DOHH2 (cell line): ENCODE results near the gene SLC4A2.

Experiments
- CTCF ChIP-seq: fragments of 200-600 bp; sonication (generic); IDR thresholded peaks from one replicate; pipeline ENCODE4 v1.5.1; 2014; ENCODE audit warnings: antibody characterized with exemption, mild to moderate bottlenecking, low read depth, low read length; ENCODE audit not compliant: poor library complexity, severe bottlenecking
- EZH2phosphoT487 ChIP-seq: fragments of 200-600 bp; sonication (generic); IDR thresholded peaks from 2 replicates; pipeline ENCODE4 v1.6.1; 2017; ENCODE audit warnings: borderline replicate concordance, mild to moderate bottlenecking, antibody characterized with exemption, low read length, moderate library complexity, mixed read lengths

GRCh38 chr7:151077705-151078232, 18.4 kb downstream of the SLC4A2 start:
- no peak for TF ChIP-seq EZH2phosphoT487
- TF ChIP-seq CTCF: no peak
